ENCODE measurements around the gene NCEH1. TPM values are rescaled to one million over a fixed set of nuclear protein-coding genes. Genes with fewer than 3 reads are reported as not detected.

The NCEH1 gene
- total RNA-seq, 1 experiment from 2014 or later, result 11.5 TPM

DNA sequence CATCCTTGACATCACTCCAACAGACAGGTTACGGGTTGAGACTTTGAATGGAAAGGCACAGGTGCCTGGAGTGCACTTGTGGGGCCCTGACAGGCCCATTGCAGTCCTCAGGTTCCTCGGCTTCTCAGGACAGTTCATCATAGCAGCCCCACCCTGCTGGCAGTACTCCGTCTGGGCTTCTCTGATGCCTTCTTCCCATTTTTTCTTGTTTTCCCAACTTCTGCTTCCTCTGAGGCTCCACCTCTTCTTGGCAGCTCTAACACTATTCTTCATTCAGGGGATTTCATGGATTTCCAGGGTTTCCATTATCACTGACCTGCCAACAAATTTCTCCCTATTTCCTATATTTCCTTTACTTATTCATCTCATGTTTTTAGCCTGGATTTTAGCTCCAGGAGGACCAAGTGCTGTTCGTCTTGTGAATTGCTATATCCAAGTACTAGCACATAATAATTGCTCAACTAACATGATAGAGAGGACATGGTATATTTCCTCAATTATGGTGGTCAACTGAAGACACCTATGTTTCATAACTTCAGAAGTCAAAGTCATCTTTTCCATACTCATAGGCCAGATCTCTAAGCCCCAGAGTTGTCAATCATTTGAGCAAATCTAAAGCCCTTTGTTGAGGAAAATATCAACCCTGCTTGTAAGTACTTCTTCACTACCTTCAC, 16.2 kb downstream of the NCEH1 start:
- no peaks in the 10 kb centered on the region for H3K9me3 ChIP-seq (ENCODE audit: control insufficient read depth in 1 of 2, insufficient read depth in 1 of 2, low read depth in 1 of 2, low read length in 2 of 2)
- H3K9me2 ChIP-seq (ENCODE audit: insufficient read depth), result no peaks in the 10 kb centered on the region
- no peaks in the 10 kb centered on the region for H3K4me1 ChIP-seq (ENCODE audit: control insufficient read depth in 1 of 2, insufficient read depth in 2 of 2, low read length in 2 of 2)
- BruUV-seq (replicated peaks), result no TSS peak
- no peak overlapping the region for H3K9ac ChIP-seq (ENCODE audit: low read length)
- no peaks in the 10 kb centered on the region for H4K20me1 ChIP-seq (ENCODE audit: insufficient read depth)
- H3K27ac ChIP-seq (ENCODE audit: low read depth, low read length), result no peak overlapping the region
- H3K4me3 ChIP-seq (replicated peaks in 1 of 2; ENCODE audit: low read depth in 1 of 2, low read length in 2 of 2), result no peak overlapping the region
- no peak for TF ChIP-seq ZBTB33 (IDR thresholded peaks at IDR 0.05; ENCODE audit: extremely low read depth, insufficient replicate concordance, low read length)
- CTCF ChIA-PET, result no interaction called here
- ATAC-seq, result no peak
- no peaks in the 10 kb centered on the region for H3K36me3 ChIP-seq (ENCODE audit: control insufficient read depth in 1 of 2, insufficient read depth in 2 of 2, low read length in 2 of 2)
- no peak overlapping the region for H2AFZ ChIP-seq (ENCODE audit: low read depth, low read length, poor library complexity, severe bottlenecking)
- POLR2A ChIA-PET, result interaction anchor here (1.0 kb wide), 1 partner anchor 16 kb away, joined by 4 read pairs; the partner anchor contains the start of gene NCEH1
- intact Hi-C loops (cut with micrococcal nuclease), result no loop called here
- RAD21 ChIA-PET (ENCODE audit: low non-redundant PET in 1 of 2, low total read pairs in 2 of 2, uncharacterized antibody in 2 of 2, unreplicated experiment in 2 of 2), result no interaction called here
- no peak for DNase-seq (ENCODE audit: low read depth, low spot score)
- no peaks in the 10 kb centered on the region for H3K27me3 ChIP-seq (ENCODE audit: insufficient read depth, low read length)
- H3K79me2 ChIP-seq (ENCODE audit: insufficient read depth, low read length), result peaks cover 42% of the 10 kb centered on the region
- H3K4me2 ChIP-seq (ENCODE audit: low read length), result no peak overlapping the region

DNA sequence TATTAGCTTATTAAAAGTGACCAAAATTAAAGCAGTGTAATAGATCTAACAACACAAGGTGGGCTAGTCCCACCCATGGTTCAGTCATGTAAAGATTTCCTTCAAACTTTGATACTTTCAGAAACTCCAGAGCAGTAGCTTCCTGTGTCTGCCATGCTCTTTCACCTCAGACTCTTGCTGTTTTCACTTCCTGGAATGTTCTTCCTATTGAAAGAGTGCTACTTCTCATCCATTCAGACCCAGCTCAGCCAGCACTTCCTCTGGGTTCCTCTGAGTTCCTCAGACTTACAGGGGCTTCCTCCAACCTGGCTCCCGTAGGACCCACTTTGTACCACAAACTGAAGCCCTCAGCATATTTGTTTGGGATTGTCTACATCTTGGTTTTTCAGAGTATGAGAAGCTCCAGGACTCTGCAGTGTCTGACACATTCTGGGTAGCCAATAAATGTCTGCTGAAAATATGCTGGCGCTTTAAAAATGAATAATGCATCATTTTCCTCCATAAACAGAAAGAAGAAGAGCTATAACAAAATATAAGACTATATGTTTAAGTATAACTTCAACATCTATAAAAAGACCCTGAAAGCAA, 18.0 kb downstream of the NCEH1 start:
- CTCF ChIA-PET, result no interaction called here
- H3K9me2 ChIP-seq (ENCODE audit: insufficient read depth), result no peaks in the 10 kb centered on the region
- no TSS peak for BruUV-seq (replicated peaks)
- ATAC-seq, result no peak
- intact Hi-C loops (cut with micrococcal nuclease), result no loop called here
- no peaks in the 10 kb centered on the region for H3K36me3 ChIP-seq (ENCODE audit: control insufficient read depth in 1 of 2, insufficient read depth in 2 of 2, low read length in 2 of 2)
- H3K9ac ChIP-seq (ENCODE audit: low read length), result no peak overlapping the region
- H3K4me3 ChIP-seq (replicated peaks in 1 of 2; ENCODE audit: low read depth in 1 of 2, low read length in 2 of 2), result no peak overlapping the region
- no peak overlapping the region for H2AFZ ChIP-seq (ENCODE audit: low read depth, low read length, poor library complexity, severe bottlenecking)
- H3K4me1 ChIP-seq (ENCODE audit: control insufficient read depth in 1 of 2, insufficient read depth in 2 of 2, low read length in 2 of 2), result peaks cover 0 to 10% of the 10 kb centered on the region in 2 experiments; a peak in 3 of 4 replicates
- DNase-seq (ENCODE audit: low read depth, low spot score), result no peak
- H4K20me1 ChIP-seq (ENCODE audit: insufficient read depth), result no peaks in the 10 kb centered on the region
- H3K27me3 ChIP-seq (ENCODE audit: insufficient read depth, low read length), result no peaks in the 10 kb centered on the region
- POLR2A ChIA-PET, result no interaction called here
- RAD21 ChIA-PET (ENCODE audit: low non-redundant PET in 1 of 2, low total read pairs in 2 of 2, uncharacterized antibody in 2 of 2, unreplicated experiment in 2 of 2), result no interaction called here
- TF ChIP-seq ATF3 (IDR thresholded peaks at IDR 0.05) (no peak), CBX3 (IDR thresholded peaks at IDR 0.05; ENCODE audit: low read depth) (no peak), TCF7L2 (IDR thresholded peaks at IDR 0.05; ENCODE audit: borderline replicate concordance, extremely low read depth, insufficient read depth, insufficient read length) (no peak)
- peaks cover 34% of the 10 kb centered on the region for H3K79me2 ChIP-seq (ENCODE audit: insufficient read depth, low read length)
- H3K4me2 ChIP-seq (ENCODE audit: low read length), result no peak overlapping the region
- no peaks in the 10 kb centered on the region for H3K9me3 ChIP-seq (ENCODE audit: control insufficient read depth in 1 of 2, insufficient read depth in 1 of 2, low read depth in 1 of 2, low read length in 2 of 2)
- H3K27ac ChIP-seq (ENCODE audit: low read depth, low read length), result no peak overlapping the region

Data from HCT116 (cell line).